T-helper 1 cell treated with Interleukin-12 subunit alpha and Interleukin-12 subunit beta and Interleukin-4 antibody, amounts not matched to agents 30 ng/mL and 1 ng/mL, for 36 hours (primary cell): ENCODE data around the gene PDCD4. TPM values are rescaled to one million over a fixed set of nuclear protein-coding genes. Genes with fewer than 3 reads are reported as not detected.

Experiments
- intact Hi-C: fragments of 100-400 bp; cut with micrococcal nuclease; formaldehyde crosslinking; loops from one replicate; pipeline ENCODE4 v1.15.1; 2024
- total RNA-seq: library from RNA; stranded (reverse); gene quantifications from 2 replicates; pipeline ENCODE4 v1.2.3, GENCODE V29; 2022

The PDCD4 gene
- total RNA-seq, 1 donor from 2014 or later, result 89.9 TPM

GRCh38 chr10:110841767-110842267 lies 29.9 kb upstream of the PDCD4 start:
- intact Hi-C loops, result loop anchor here (2.0 kb wide), 1 partner anchor 39 kb away; no protein-coding TSS in a partner anchor

- intact Hi-C loops, result loop anchor here (2.0 kb wide), 1 partner anchor 40 kb away; no protein-coding TSS in a partner anchor
Measured at GRCh38 chr10:110842326-110842904, 29.3 kb upstream of the PDCD4 start.

GRCh38 chr10:110843031-110843430 lies 28.7 kb upstream of the PDCD4 start:
- intact Hi-C loops, result loop anchor here (1.0 to 2.0 kb wide), 6 partner anchors 17 to 76 kb away; partner anchors contain the start of genes BBIP1, PDCD4 and SHOC2

- intact Hi-C loops, result loop anchor here (1.0 to 2.0 kb wide), 6 partner anchors 16 to 75 kb away; partner anchors contain the start of genes BBIP1, PDCD4 and SHOC2
Measured at GRCh38 chr10:110843796-110844616, 27.7 kb upstream of the PDCD4 start.

GRCh38 chr10:110844617-110844881 lies 27.2 kb upstream of the PDCD4 start:
- intact Hi-C loops, result no loop called here

- intact Hi-C loops, result no loop called here
Measured at GRCh38 chr10:110845192-110845755, 26.5 kb upstream of the PDCD4 start.

GRCh38 chr10:110845756-110846620 lies 25.7 kb upstream of the PDCD4 start:
- intact Hi-C loops, result no loop called here

GRCh38 chr10:110847374-110847773 lies 24.4 kb upstream of the PDCD4 start:
- intact Hi-C loops, result no loop called here

- intact Hi-C loops, result no loop called here
Measured at GRCh38 chr10:110848106-110848505, 23.6 kb upstream of the PDCD4 start.

GRCh38 chr10:110850099-110850498 lies 21.6 kb upstream of the PDCD4 start:
- intact Hi-C loops, result no loop called here

GRCh38 chr10:110851020-110851612 lies 20.6 kb upstream of the PDCD4 start:
- intact Hi-C loops, result no loop called here

GRCh38 chr10:110852255-110852896 lies 19.4 kb upstream of the PDCD4 start:
- intact Hi-C loops, result loop anchor here (1.0 kb wide), 1 partner anchor 8 kb away; no protein-coding TSS in a partner anchor

GRCh38 chr10:110852947-110853346 lies 18.8 kb upstream of the PDCD4 start:
- intact Hi-C loops, result loop anchor here (1.0 kb wide), 1 partner anchor 7 kb away; no protein-coding TSS in a partner anchor

- intact Hi-C loops, result no loop called here
Measured at GRCh38 chr10:110853921-110854605, 17.7 kb upstream of the PDCD4 start.

GRCh38 chr10:110857265-110858171 lies 14.2 kb upstream of the PDCD4 start:
- intact Hi-C loops, result no loop called here

- intact Hi-C loops, result no loop called here
Measured at GRCh38 chr10:110858297-110858934, 13.3 kb upstream of the PDCD4 start.

- intact Hi-C loops, result no loop called here
Measured at GRCh38 chr10:110859206-110859972, 12.3 kb upstream of the PDCD4 start.
